GM18505 (cell line): ENCODE measurements around the gene C2CD3.

Source experiments
- ATAC-seq: cut with Tn5 transposase; IDR thresholded peaks from one replicate; pipeline ENCODE4 v1.9.1; 2021; ENCODE audit not compliant: unreplicated experiment
- POLR2A ChIP-seq: IDR thresholded peaks from 4 replicates; pipeline ENCODE4 v1.6.1; 2011; ENCODE audit warnings: borderline replicate concordance; ENCODE audit not compliant: insufficient read depth, insufficient read length; ENCODE audit errors: extremely low read depth

Gene C2CD3

DNA sequence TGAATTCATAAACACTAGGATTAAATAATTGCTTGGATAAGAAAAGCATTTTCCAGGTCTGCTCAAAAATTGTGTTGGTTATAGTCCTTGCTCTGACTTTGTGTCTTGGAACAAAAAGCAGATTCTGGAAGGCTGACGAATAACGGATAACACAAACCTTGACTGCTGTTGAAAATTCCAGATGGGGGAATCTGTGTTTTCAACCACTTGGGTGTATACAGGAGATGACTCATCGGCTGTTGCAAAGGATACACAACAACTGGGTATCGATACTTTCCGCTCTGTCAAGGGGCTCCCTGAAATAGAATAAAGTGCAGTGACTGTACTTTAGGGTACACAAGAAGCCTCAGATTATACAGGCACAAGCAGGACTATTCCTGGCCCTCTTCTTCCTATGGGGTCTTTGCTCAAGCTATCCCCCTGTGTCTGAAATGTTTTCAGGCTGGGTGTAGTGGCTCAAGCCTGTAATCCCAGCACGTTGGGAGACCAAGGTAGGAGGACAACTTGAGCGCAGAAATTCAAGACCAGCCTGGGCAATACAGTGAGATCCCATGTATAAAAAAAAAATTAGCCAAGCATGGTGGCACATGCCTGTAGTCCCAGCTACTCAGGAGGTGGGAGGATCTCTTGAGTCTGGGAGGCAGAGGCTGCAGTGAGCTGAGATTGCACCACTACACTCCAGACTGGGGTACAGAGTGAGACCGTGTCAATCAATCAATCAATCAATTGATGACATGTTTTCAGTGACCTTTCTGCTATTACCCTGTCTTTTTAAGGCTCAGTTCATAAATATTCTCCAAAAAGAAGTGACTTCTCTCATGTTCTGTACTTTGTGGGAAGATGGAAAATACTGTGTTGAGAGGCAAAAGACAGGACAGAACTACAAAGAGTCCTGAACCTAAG lies 113.3 kb downstream of the C2CD3 start:
- no peak for TF ChIP-seq POLR2A
- no peak for ATAC-seq

GRCh38 chr11:74055938-74056337 lies 114.9 kb downstream of the C2CD3 start:
- no peak for ATAC-seq

DNA sequence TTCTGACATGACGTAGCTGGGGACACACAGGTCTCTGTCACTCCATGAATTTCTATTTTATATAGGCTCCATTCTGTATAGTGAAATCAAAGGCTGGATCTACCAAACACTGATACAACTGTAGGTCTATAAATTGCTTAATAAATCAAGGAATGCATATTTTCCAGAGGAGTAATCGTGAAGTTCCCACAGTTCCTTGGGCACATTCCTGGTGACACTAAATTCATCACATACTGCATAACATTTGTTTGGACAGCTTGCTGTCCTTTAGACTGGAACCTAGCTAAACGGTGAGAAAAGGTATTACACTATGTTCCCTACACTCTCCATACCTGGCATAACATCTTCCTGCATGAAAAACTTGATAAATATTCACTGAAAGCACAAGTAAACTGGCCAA lies 120.3 kb downstream of the C2CD3 start:
- no peak for TF ChIP-seq POLR2A
- ATAC-seq: no peak

More at GRCh38 chr11:74055938-74056337, 114.9 kb downstream of the C2CD3 start:
- TF ChIP-seq POLR2A: no peak

DNA sequence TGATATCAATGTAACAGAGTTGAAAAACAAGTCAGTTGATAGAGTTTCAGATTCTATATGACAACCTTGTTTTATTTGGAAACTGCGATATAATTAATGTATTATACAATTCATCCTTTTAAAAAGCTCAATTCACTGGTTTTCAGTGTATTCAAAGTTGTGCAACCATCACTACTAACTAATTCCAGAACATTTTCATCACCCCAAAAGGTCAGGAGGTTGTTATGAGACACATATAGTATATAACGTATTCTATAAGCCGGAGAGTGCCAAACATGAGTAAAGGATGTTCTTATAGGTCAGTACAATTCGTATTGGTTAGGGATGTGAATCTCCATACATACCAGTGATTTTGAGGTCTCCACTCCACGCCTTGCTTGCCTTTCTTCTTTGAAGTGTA lies 121.8 kb downstream of the C2CD3 start:
- no peak for ATAC-seq
- no peak for TF ChIP-seq POLR2A

- no peak for TF ChIP-seq POLR2A
- no peak for ATAC-seq
Observed at GRCh38 chr11:74044538-74044937, 126.3 kb downstream of the C2CD3 start.

DNA sequence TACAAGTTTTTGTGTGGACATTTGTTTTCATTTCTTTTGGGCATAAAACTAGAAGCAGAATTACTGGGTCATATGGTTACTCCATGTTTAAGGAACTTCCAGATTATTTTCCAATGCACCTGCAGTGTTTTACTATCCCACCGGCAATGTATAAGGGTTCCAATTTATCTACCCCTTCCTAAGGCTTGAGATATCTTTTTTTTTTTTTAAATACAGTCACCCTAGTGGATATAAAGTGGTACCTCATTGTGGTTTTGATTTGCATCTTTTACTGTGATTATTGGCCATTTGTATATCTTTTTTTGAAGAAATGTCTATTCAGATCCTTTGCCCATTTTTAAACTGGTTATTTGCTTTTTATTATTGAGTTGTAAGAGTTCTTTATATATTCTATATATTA lies 127.4 kb downstream of the C2CD3 start:
- TF ChIP-seq POLR2A: no peak
- ATAC-seq: no peak

GRCh38 chr11:74037309-74037708 lies 133.5 kb downstream of the C2CD3 start:
- TF ChIP-seq POLR2A: no peak
- ATAC-seq: no peak

- ATAC-seq: no peak
Observed at GRCh38 chr11:74035264-74035663, 135.5 kb downstream of the C2CD3 start.

GRCh38 chr11:74033046-74033445 lies 137.8 kb downstream of the C2CD3 start:
- no peak for TF ChIP-seq POLR2A
- no peak for ATAC-seq

More at GRCh38 chr11:74035264-74035663, 135.5 kb downstream of the C2CD3 start:
- no peak for TF ChIP-seq POLR2A

DNA sequence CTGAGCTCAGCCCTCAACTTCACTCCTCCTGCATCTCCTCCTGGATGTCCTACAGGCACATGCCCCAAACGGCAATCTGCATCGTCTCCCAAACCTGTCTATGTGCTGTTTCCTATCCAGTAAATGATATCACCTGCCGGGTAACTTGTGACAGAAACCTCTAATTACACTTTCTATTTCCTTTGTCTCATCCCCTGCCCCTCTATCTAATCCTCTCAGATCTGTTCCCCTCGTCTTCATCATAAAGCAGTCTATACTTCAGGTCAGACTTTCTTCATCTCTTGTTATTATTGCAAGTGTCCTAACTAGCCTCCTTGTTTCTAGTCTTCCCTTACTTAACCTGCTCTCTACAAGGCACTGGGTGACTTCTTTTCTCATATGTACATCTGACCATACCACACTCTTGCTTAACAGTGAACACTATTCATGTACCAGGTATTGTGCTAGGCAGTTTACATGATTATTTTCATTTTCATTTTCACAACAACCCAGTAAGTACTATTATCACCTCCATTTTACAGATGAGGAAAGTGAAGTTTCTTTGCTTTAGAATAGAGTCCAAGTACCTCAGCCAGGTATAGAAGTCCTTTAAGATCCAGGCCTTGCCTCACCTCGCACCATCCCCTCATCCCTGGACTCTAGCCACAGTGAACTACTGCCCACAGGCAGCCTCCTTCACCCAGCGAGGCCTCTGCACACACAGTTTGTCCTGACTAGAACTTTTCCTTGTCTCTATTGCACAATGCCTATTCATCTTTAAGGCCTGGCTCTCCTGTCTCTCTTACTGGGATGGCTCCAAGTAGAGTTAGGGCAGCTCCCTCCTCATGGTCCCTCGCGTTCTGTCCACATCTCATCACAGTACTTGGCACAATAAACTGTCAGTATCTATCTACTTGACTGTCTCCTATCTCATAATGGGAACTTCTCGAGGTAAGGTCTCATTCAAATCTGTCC lies 139.8 kb downstream of the C2CD3 start:
- no peak for ATAC-seq
- TF ChIP-seq POLR2A: no peak

DNA sequence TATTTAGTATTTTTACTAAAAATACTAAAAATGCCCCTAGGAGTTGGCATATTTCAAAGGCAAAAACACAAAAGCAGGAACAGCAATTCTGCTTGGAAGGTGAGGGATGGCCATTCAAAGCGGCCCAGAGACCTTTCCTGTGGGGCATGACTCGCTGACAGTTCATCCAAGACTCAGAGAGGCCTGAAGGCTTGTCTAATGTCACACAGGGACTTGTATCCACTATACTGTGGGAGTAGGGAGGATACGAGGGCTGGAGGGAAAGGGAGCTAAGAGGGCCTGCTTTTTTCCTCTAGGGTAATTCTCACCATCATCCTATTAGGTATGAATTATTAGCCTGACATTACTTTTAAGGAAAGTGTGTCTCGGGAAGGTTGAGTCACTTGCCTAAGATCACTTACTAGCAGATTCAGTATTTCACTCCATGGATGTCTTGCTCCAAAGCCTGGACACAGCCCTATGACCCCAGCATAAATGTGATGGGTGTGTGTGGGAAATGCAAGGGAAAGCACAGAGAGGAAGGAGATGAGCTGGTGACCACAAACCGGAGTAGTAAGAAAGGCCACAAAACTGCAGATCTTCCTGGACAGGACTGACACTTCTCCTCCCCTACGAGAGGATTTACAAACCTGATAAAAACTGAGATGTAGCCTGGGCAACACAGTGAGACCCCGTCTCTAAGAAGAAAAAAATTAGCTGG lies 145.2 kb downstream of the C2CD3 start:
- no peak for TF ChIP-seq POLR2A
- ATAC-seq: no peak

DNA sequence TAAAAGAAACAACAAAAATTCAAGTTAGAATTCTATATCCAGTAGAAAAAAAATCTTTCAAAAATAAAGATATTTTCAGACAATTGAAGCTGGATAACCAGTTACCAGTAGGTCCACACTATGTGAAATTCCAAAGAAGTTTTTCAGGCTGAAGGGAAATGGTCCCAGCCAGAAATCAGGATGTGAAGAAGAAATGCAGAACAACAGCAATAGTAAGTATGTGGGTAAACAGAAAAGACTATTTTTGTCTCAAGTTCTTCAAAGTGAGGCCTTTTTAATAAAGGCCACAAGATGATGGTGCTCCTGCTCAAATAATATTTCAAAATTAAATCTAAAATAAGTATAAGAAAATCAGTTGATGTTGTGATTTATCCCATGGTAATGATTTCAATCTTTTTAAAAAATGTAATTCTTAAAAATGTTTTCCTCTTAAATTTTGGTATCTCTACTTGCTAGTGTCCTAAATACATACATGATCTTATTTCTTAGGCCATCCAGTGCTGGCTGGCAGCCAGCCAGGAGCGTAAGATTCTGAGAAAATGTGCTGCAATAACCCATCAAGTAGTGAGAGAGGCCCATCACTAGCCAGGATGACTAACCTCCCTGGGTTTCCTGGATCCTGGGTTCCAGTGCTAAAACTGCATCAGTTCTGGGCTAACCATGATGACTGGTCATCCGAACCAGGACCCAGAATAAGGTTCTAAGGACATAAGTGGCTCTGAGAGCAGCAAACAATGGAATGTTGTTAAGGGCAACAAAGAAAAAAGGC lies 146.4 kb downstream of the C2CD3 start:
- ATAC-seq: no peak

More for the DNA sequence above, 146.4 kb downstream of the C2CD3 start:
- no peak for TF ChIP-seq POLR2A
